Measurements from ENCODE around the gene SPAG16. TPM values are rescaled to one million over a fixed set of nuclear protein-coding genes. Genes with fewer than 3 reads are reported as not detected.

Gene SPAG16
- total RNA-seq, 1 donor from 2014 or later: 20.6 TPM

DNA sequence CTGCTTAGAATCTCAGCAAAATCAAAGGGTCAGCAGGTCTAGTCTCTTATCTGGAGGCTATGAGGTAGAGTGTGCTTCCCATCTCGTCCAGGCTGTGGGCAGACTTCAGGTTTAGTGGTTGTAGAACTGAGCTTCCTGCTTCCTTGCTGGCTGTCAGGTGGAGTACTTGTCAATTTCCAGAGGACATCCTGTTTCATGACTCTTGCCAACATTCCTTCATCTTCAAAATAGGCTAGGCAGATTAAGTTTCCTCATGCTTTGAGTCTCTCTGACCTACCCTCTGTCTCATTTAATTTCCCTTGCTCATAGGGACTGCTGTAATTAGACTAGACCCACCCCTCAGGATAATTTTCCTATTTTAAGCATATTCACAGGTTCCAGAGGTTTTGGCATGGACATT is 562.6 kb downstream of the SPAG16 start:
- TF ChIP-seq, protein P1, sequence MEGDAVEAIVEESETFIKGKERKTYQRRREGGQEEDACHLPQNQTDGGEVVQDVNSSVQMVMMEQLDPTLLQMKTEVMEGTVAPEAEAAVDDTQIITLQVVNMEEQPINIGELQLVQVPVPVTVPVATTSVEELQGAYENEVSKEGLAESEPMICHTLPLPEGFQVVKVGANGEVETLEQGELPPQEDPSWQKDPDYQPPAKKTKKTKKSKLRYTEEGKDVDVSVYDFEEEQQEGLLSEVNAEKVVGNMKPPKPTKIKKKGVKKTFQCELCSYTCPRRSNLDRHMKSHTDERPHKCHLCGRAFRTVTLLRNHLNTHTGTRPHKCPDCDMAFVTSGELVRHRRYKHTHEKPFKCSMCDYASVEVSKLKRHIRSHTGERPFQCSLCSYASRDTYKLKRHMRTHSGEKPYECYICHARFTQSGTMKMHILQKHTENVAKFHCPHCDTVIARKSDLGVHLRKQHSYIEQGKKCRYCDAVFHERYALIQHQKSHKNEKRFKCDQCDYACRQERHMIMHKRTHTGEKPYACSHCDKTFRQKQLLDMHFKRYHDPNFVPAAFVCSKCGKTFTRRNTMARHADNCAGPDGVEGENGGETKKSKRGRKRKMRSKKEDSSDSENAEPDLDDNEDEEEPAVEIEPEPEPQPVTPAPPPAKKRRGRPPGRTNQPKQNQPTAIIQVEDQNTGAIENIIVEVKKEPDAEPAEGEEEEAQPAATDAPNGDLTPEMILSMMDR (IDR thresholded peaks at IDR 0.05; ENCODE audit: borderline replicate concordance): no peak
- intact Hi-C loops (cut with micrococcal nuclease): no loop called here
- no peaks in the 10 kb centered on the region for H3K4me1 ChIP-seq
- no peak for DNase-seq
- H3K27me3 ChIP-seq (ENCODE audit: low read depth): no peaks in the 10 kb centered on the region
- H3K27ac ChIP-seq (replicated peaks): no peak overlapping the region
- H3K9me3 ChIP-seq (replicated peaks): no peaks in the 10 kb centered on the region
- H3K36me3 ChIP-seq: no peaks in the 10 kb centered on the region
- H3K4me3 ChIP-seq: no peak overlapping the region

DNA sequence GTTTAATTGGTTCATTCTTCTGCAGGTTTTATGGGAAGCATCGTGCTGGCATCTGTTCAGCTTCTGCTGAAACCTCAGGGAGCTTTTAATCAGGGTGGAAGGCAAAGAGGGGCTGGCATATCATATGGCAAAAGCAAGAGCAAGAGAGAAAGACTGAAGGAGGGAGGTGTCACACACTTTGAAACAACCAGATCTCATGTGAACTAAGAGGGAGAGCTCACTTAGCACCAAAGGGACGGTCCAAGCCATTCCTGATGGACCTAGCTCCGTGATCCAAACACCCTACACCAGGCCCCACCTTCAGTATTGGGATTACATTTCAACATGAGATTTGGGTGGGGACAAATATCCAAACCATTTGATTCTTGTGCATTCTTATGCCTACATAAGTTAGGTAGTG is 563.1 kb downstream of the SPAG16 start:
- Histone ChIP-seq H3K27ac (replicated peaks) (no peak overlapping the region), H3K9me3 (replicated peaks) (no peaks in the 10 kb centered on the region), H3K4me1 (no peaks in the 10 kb centered on the region), H3K4me3 (no peak overlapping the region), H3K27me3 (ENCODE audit: low read depth) (no peaks in the 10 kb centered on the region), H3K36me3 (no peaks in the 10 kb centered on the region)
- TF ChIP-seq, protein P1 (IDR thresholded peaks at IDR 0.05; ENCODE audit: borderline replicate concordance): no peak
- intact Hi-C loops (cut with micrococcal nuclease): no loop called here
- DNase-seq: no peak

DNA sequence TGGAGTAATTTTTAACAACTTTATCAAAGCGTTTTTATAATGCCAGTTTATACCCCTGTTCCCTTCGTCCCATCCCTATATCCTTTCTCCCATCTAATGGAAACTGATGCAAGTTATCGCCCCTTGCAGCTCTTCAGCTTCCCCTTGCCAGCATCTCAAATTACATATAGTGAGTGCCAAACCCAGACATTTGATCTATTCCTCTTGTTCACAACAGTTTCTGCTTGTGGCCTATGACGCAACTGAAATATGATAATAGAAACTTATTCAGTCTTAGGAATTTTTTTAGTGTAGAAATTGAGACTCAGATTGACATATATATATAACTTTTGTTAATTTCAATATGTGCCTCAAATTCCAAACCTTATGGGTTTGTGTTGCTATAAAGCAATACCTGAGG is 564.4 kb downstream of the SPAG16 start:
- Histone ChIP-seq H3K36me3 (no peaks in the 10 kb centered on the region), H3K27ac (replicated peaks) (no peak overlapping the region), H3K9me3 (replicated peaks) (no peaks in the 10 kb centered on the region), H3K4me3 (no peak overlapping the region), H3K27me3 (ENCODE audit: low read depth) (no peaks in the 10 kb centered on the region), H3K4me1 (no peaks in the 10 kb centered on the region)
- no peak for DNase-seq
- TF ChIP-seq, protein P1 (IDR thresholded peaks at IDR 0.05; ENCODE audit: borderline replicate concordance): no peak
- intact Hi-C loops (cut with micrococcal nuclease): no loop called here

DNA sequence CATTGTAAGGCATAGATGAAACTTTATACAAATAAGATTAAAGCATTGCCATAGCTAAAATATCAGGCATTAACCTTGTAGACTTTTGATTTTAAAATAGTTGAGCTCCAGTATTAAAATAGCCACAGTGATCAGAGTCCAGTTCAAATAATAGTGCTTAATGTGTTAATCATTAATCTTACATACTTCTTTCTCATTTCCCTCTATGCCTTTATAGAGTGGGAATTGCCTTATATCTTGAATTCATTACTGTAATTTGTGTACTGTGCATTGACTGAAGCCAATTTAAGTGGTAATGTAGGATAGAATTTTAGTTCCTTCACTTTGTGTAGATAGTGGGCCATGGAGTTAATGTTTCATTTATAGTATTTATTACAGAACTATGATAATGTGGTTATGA is 577.4 kb downstream of the SPAG16 start:
- no peak overlapping the region for H3K27ac ChIP-seq (replicated peaks)
- no peaks in the 10 kb centered on the region for H3K4me1 ChIP-seq
- DNase-seq: no peak
- H3K9me3 ChIP-seq (replicated peaks): peaks cover 16% of the 10 kb centered on the region
- no peak overlapping the region for H3K4me3 ChIP-seq
- no peaks in the 10 kb centered on the region for H3K27me3 ChIP-seq (ENCODE audit: low read depth)
- intact Hi-C loops (cut with micrococcal nuclease): no loop called here
- TF ChIP-seq, protein P1 (IDR thresholded peaks at IDR 0.05; ENCODE audit: borderline replicate concordance): no peak
- H3K36me3 ChIP-seq: no peaks in the 10 kb centered on the region

DNA sequence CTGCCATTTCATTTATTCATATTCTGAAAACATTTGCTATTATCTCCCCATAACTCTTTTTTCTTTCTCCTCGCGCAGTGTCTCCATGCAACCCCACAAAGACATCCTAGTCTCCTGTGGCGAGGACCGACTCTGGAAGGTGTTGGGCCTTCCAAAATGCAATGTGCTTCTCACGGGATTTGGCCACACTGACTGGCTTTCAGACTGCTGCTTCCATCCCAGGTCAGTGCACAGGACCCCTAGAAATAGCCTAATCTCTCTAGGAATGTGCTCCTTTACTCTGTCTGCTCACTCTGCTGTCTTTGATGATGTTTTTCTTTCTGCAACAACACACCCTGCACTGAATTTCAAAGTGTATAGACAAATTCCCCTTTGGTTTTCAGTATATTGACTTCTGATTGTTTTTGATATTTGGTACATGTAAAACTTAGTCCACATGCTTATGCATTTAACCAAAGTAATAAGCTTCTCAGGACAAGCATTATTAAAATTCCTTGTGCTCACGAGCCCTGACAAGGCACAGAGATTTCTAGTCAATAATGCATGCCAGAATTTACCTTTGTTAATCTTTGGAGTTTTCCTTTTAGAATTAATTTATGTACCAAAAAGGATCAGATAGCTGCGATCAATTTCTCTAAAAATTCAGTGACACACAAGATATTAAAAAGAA is 578.3 kb downstream of the SPAG16 start:
- intact Hi-C loops (cut with micrococcal nuclease): no loop called here

More for the DNA sequence above, 578.3 kb downstream of the SPAG16 start:
- Histone ChIP-seq H3K27me3 (ENCODE audit: low read depth) (no peaks in the 10 kb centered on the region), H3K4me1 (no peaks in the 10 kb centered on the region), H3K4me3 (no peak overlapping the region), H3K36me3 (no peaks in the 10 kb centered on the region), H3K9me3 (replicated peaks) (peaks cover 16% of the 10 kb centered on the region), H3K27ac (replicated peaks) (no peak overlapping the region)
- DNase-seq: no peak
- TF ChIP-seq, protein P1 (IDR thresholded peaks at IDR 0.05; ENCODE audit: borderline replicate concordance): no peak
